Ishikawa (cell line): ENCODE measurements around the gene GLIPR1.

Experiments used
- CEBPB ChIP-seq: IDR thresholded peaks from 2 replicates; pipeline ENCODE4 v1.6.1; 2012
- CREB1 ChIP-seq: IDR thresholded peaks from 2 replicates; pipeline ENCODE4 v1.6.1; 2012; ENCODE audit warnings: low read depth
- EGR1 ChIP-seq: IDR thresholded peaks from 2 replicates; pipeline ENCODE4 v1.6.1; 2012
- FOXM1 ChIP-seq: IDR thresholded peaks from 2 replicates; pipeline ENCODE4 v1.6.1; 2012; ENCODE audit warnings: low read depth, borderline replicate concordance
- REST ChIP-seq: IDR thresholded peaks from 2 replicates; pipeline ENCODE4 v1.6.1; 2012; ENCODE audit warnings: low read depth, mild to moderate bottlenecking
- TAF1 ChIP-seq: IDR thresholded peaks from 2 replicates; pipeline ENCODE4 v1.6.1; 2012; ENCODE audit warnings: low read depth, mild to moderate bottlenecking

GRCh38 chr12:75437564-75437963, 43.0 kb upstream of the GLIPR1 start:
- no peak for TF ChIP-seq EGR1
- no peak for TF ChIP-seq REST
- TF ChIP-seq CREB1, result no peak
- TF ChIP-seq FOXM1, result no peak
- no peak for TF ChIP-seq TAF1
- no peak for TF ChIP-seq CEBPB
